Left ventricle myocardium inferior (tissue), 1 donor: ENCODE data around the gene CCDC127. TPM values are rescaled to one million over a fixed set of nuclear protein-coding genes. Genes with fewer than 3 reads are reported as not detected.

ENCODE experiments used
- DNase-seq: peaks from one replicate; pipeline ENCODE4 v3.0.0-alpha.2; 2020
- H3K27ac ChIP-seq: fragments of 200-600 bp; replicated peaks from 2 replicates; pipeline ENCODE4 v1.8.0; 2021
- H3K27me3 ChIP-seq: fragments of 200-600 bp; 2 replicates; pipeline ENCODE4 v1.8.0; 2021; ENCODE audit warnings: low read depth
- H3K36me3 ChIP-seq: fragments of 200-600 bp; 2 replicates; pipeline ENCODE4 v1.8.0; 2021
- H3K4me1 ChIP-seq: fragments of 200-600 bp; 2 replicates; pipeline ENCODE4 v1.8.0; 2021
- H3K4me3 ChIP-seq: fragments of 200-600 bp; 2 replicates; pipeline ENCODE4 v1.8.0; 2021; ENCODE audit warnings: mild to moderate bottlenecking, moderate library complexity
- H3K9me3 ChIP-seq: fragments of 200-600 bp; replicated peaks from 2 replicates; pipeline ENCODE4 v1.8.0; 2021
- intact Hi-C: fragments of 100-400 bp; cut with micrococcal nuclease; formaldehyde crosslinking; loops from one replicate; pipeline ENCODE4 v1.11.0; 2022
- total RNA-seq: library from RNA; stranded (reverse); fragmentation: NEBNext Ultra II Directional; extraction: Animal tissue kit (Norgen Biotek cat#: 25700); gene quantifications from one replicate; pipeline ENCODE4 v1.2.1, GENCODE V29; 2021
- TF ChIP-seq, protein P1 (sequence below): fragments of 200-600 bp; IDR thresholded peaks from 2 replicates; pipeline ENCODE4 v1.8.0; 2021; ENCODE audit warnings: antibody characterized with exemption, mild to moderate bottlenecking, borderline replicate concordance
- donor health status: DM: no; HTN: yes; CAD: no; lungs with severe emphysema.

Gene CCDC127
- total RNA-seq, 1 donor from 2014 or later: 7.9 TPM

DNA sequence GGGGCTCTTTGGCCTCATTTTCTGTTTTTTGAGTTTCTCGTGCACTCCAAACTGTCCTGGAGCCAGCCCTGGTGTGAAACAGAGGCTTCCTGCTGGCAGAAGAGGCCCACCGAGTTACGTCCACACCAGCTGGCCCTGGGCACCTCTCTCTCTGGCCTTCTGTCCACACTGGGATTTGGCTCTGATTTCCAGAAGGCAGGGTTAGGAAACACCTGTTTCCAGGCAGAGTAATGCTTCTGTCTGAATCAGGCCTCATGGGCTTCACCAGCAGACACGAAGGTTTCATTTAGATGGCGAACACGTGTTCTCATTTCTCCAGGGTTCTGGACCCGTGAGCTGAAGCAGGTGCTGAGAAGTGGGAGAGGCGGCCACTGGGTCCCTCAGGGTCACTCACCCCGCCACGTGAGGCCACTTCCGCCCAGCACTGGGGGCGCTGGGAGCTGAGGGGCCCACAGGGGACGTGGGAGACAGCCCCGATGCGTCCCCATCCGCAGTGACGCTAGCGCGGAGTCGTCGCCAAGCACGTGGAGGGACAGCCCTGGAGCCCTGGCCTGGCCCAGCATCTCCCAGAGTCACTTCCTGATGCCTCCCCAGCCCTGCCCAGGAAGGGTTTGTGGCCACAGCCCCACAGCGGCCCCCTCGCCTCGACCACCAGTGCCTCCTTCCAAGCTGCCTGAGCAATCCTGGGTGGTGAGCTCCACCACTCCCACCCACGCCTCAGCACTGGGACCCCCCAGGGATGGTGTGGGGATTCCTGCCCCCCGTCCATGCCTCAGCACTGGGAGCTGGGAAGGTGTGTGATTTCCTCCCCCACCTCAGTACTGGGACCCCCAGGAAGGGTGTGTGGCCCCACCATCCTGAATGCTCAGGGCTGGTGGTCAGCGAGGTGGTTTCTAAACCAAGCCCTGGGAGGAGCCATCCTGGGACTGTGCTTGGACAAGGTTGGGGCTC, 31.6 kb downstream of the CCDC127 start:
- DNase-seq: no peak
- Histone ChIP-seq H3K27ac (no peak overlapping the region), H3K9me3 (no peaks in the 10 kb centered on the region), H3K4me1 (peaks cover 41% of the 10 kb centered on the region), H3K27me3 (peaks cover 27% of the 10 kb centered on the region), H3K4me3 (no peak overlapping the region), H3K36me3 (no peaks in the 10 kb centered on the region)
- TF ChIP-seq, protein P1, sequence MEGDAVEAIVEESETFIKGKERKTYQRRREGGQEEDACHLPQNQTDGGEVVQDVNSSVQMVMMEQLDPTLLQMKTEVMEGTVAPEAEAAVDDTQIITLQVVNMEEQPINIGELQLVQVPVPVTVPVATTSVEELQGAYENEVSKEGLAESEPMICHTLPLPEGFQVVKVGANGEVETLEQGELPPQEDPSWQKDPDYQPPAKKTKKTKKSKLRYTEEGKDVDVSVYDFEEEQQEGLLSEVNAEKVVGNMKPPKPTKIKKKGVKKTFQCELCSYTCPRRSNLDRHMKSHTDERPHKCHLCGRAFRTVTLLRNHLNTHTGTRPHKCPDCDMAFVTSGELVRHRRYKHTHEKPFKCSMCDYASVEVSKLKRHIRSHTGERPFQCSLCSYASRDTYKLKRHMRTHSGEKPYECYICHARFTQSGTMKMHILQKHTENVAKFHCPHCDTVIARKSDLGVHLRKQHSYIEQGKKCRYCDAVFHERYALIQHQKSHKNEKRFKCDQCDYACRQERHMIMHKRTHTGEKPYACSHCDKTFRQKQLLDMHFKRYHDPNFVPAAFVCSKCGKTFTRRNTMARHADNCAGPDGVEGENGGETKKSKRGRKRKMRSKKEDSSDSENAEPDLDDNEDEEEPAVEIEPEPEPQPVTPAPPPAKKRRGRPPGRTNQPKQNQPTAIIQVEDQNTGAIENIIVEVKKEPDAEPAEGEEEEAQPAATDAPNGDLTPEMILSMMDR: no peak
- intact Hi-C loops: no loop called here

DNA sequence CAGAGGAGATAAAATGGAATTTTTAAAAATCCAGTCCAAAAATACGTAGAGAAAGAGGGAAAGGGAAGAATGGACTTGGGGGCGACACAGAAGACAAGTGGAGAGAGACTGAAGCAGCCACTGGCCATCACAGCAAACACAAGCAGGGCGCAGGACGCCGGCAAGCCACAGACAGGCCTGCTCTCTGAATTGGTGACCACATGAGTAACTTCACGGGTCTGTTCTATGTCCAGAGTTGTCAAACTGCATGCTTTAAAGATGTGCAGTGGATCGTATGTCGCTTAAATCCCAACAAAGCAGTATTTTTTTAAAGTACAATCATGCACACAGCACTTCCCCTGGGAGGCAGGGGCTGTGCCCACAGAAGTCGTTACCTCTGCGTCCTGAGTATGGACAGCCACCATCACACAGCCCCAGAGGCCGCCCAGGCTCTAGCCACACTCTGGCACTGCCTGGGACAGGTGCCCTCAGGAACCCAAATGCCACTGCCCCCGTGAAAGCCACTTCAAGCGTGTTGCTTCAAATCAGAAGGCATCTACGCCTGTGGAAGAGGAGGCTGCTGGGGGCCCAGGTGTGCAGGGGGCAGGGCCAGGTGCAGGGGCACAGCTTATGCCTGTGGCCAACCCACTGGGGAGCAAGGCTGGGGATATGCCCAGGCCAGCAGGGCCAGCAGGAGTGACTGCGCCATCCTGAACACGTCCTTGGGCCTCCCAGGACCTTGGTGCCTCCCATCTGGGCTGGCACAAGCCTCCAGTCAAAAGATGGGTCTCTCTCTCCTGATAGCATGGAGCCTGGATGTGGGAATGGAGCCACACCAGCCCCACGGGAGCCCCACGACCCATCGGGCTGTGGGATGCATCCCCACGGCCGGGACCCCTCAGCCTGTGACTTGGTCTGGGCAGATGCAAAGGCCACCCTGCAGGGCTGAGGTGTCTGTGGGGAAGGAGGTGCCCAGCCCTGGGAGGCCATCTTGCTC, 32.6 kb downstream of the CCDC127 start:
- Histone ChIP-seq H3K9me3 (no peaks in the 10 kb centered on the region), H3K27ac (no peak overlapping the region), H3K4me1 (peaks cover 43% of the 10 kb centered on the region), H3K4me3 (no peak overlapping the region), H3K27me3 (peaks cover 31% of the 10 kb centered on the region), H3K36me3 (no peaks in the 10 kb centered on the region)
- intact Hi-C loops: no loop called here
- no peak for DNase-seq
- TF ChIP-seq, protein P1: no peak

DNA sequence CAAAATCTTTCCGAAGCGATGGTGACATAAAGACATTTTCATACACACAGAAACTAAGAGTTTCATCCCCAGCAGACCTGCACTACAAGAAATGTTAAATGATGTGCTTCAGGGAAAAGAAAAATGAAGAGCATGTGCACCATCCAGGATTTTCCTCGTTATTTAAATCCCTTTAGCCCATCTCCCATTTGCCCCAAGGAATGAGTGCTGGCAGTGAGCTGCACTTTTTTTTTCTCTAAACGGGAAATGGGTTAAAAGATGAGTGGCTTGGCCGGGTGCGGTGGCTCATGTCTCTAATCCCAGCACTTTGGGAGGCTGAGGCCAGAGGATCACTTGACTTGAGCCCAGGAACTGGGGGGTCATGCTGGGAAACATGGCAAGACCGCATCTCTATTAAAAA, 33.5 kb downstream of the CCDC127 start:
- intact Hi-C loops: no loop called here
- no peak overlapping the region for H3K27ac ChIP-seq
- no peak for DNase-seq

DNA sequence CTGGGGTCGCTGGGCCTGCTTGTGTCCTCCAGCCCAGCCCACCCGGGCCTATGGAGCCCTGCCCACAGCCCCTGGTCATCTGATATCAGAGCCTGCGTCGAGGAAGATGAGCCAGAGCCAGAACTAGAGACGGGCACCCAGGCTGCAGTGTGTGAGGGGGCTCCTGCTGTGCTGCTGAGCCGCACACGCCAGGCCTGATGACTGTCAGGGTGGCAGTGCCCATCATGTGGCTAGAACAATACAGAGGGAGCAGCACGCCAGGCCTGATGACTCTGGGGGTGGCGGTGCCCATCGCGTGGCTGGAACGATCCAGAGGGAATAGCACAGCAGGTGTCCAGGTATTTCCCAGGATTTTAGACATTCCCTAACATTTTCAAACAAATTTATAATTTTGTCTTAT, 35.8 kb downstream of the CCDC127 start:
- DNase-seq: no peak
- no peak overlapping the region for H3K27ac ChIP-seq
- no peak overlapping the region for H3K4me3 ChIP-seq
- H3K4me1 ChIP-seq: peaks cover 20% of the 10 kb centered on the region
- TF ChIP-seq, protein P1: no peak
- H3K9me3 ChIP-seq: no peaks in the 10 kb centered on the region
- no peaks in the 10 kb centered on the region for H3K36me3 ChIP-seq
- intact Hi-C loops: no loop called here
- H3K27me3 ChIP-seq: peaks cover 19% of the 10 kb centered on the region

More for the DNA sequence above, 33.5 kb downstream of the CCDC127 start:
- TF ChIP-seq, protein P1: no peak
- Histone ChIP-seq H3K9me3 (no peaks in the 10 kb centered on the region), H3K36me3 (no peaks in the 10 kb centered on the region), H3K4me1 (peaks cover 37% of the 10 kb centered on the region), H3K4me3 (no peak overlapping the region), H3K27me3 (peaks cover 31% of the 10 kb centered on the region)

DNA sequence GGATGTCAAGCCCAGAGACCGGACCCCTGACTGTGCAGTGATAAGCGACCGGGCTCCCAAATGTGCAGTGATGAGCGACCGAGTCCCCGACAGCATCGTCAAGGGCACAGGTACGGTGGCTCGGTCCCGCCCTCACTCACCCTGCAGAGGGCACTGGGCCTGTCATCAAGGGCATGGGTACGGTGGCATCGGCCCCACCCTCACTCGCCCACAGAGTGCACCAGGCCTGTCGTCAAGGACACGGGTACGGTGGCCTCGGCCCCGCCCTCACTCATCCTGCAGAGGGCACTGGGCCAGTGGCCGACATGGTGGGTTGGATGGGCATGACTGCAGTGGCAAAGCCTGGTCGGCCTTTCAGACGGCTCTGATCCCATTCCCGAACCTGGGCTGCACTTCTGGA, 36.4 kb downstream of the CCDC127 start:
- TF ChIP-seq, protein P1: no peak
- intact Hi-C loops: no loop called here
- Histone ChIP-seq H3K9me3 (no peaks in the 10 kb centered on the region), H3K36me3 (no peaks in the 10 kb centered on the region), H3K4me1 (peaks cover 20% of the 10 kb centered on the region), H3K27ac (no peak overlapping the region), H3K27me3 (peaks cover 16% of the 10 kb centered on the region), H3K4me3 (no peak overlapping the region)
- DNase-seq: no peak
